Dermis microvascular lymphatic vessel endothelial cell (primary cell): Measurements from ENCODE around the gene CSNK2A1. TPM values are rescaled to one million over a fixed set of nuclear protein-coding genes. Genes with fewer than 3 reads are reported as not detected.
"Not testable (repeated sequence)": the region's sequence is repeated elsewhere in the genome, so short reads cannot be mapped to it uniquely, and the experiment has no call there.

Source experiments
- DNase-seq, 2 donors: peaks; one replicate each; pipeline versions ENCODE4 v3.0.0 to v3.0.0-alpha.2; 2010; ENCODE audit warnings: low read depth in 2 of 2
- total RNA-seq: library from RNA; depleted of rRNA; stranded (reverse); fragments of >200 nt; gene quantifications from 2 replicates; pipeline ENCODE4 v1.2.1, GENCODE V29; 2014

CSNK2A1 gene
- total RNA-seq, 1 donor from 2014 or later: 76.4 TPM

DNA sequence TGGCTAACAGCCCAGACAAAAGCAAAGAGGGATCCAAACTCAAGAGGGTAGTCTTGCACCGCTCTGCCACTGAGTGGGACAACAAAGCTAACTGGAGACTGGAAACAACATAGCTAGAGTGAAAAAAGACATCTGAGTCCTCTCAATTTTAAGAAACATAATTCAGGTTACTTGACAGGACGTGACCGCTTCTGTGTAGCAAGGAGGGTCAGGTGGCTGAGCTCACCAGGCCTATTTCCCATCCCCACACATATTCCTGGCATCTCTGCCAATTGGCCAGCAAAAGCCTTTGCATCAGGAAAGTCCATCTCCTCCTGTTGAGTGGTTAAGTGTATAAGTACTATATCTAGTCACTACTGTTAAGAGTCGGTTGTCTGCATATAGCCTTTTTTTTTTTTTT is 55.9 kb downstream of the CSNK2A1 start:
- DNase-seq: no peak

DNA sequence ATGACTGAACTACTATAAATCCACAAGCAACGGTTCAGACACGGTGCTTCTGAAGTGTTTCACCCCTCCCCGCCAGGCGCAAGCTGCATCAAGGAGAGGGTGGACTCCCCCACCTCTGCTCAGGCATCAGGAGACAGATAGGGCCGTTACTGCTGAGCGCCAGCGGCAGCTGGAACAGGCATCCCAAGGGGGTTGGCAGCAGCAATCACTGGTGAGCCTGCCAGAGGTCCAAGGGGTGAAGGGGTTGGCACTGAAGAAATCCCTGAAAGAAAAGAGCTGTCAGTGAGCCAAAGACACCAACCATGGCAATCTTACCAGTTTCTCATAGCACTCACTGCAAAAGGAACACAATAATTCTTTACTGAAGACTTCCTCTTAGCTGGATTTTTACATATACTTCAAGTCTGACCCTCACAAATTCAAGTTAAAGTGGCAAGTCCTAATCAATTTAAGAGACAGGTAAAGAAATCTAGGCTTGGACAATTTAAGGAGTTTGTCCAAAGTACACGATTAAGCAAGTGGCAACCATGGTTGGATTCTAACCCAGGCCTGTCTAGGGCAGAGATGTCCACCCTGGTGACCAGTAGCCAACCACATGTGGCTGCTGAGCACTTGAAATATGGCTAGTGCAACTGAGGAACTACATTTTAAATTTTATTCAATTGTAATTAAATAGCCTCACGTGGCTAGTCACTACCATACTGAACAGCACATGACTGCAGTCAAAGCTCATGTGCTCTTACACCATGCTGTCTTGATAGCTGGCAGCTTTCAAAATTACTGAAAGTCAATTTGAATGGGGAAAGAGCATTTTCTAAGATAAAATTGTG is 59.6 kb downstream of the CSNK2A1 start:
- no peak for DNase-seq

DNA sequence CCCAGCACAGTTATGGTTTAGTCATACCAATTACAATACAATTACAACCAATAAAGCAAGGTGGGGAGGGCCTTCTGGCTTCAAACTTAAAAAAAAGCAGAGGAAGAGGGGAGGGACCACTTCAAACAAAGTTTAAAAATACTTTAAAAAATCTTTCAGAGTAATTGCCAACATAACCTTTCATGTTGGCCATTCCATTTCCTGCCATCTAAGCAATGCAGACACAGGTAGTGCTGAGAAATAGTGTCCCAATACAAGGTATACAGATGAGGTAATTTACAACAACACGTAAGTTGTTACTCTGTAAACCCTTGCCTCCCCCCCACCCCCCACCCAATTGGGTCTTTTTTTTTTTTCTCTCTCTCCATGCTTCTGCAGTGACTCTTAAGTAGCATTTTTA is 62.4 kb downstream of the CSNK2A1 start:
- DNase-seq: no peak

DNA sequence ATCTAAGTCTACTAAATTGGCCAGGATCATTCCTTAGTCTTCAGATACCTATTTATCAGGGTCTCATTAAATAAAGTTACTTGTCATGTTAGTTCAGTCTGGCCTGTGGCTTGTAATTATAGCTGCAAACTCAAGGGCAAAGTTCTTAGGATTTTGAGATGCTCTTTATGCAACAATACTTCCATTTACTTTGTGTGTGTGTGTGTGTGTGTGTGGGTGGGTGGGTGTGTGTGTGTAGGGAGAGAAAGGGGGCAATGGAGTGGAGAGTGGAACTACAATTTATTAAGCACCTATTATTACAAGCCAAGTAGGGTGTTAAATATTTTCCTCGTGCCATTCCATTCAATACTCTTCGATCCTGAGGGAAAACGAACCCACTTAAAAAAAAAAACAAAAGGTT is 63.5 kb downstream of the CSNK2A1 start:
- DNase-seq: no peak

DNA sequence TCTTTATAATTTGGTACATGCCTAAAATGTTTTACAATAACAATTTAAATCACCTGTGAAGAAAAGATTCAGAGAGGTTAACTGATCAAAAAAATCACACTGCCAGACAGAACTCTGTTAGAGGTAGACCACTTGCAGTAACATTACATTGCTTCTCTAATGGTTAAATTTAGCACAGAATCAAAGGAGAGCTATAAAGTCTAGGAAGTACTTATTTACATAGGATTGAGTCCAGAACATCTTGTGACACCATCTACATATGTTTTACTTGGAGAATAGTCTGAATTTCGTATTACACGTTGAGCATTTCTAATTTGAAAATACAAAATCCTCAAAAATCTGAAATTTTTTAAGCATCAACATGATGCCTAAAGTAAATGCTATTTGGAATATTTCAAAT is 64.1 kb downstream of the CSNK2A1 start:
- peak in 1 of 2 donors; percentile 49 for DNase-seq

DNA sequence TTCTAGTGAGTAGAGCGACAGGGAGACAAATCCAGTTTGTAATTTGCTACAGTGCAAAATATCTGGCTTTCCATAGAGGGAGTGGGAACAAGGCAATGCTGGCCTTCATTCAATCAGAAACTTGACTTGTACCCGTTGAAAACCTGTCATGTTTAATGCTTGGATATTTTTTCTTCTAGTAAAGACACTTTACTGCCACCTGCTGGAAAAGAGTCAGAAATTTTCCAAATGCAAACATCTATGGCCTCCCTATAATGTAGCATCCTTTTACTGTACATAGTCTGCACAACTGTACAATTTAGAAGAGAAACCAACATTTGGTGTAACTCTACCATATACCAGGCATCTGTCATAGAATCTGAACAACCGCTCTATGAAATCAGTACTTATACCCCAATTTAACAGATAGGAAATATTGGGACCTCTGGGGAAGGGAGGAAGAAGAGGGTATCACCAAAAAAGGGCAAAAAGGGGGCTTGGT is 64.6 kb downstream of the CSNK2A1 start:
- peak; percentile 65 to 76 for DNase-seq

DNA sequence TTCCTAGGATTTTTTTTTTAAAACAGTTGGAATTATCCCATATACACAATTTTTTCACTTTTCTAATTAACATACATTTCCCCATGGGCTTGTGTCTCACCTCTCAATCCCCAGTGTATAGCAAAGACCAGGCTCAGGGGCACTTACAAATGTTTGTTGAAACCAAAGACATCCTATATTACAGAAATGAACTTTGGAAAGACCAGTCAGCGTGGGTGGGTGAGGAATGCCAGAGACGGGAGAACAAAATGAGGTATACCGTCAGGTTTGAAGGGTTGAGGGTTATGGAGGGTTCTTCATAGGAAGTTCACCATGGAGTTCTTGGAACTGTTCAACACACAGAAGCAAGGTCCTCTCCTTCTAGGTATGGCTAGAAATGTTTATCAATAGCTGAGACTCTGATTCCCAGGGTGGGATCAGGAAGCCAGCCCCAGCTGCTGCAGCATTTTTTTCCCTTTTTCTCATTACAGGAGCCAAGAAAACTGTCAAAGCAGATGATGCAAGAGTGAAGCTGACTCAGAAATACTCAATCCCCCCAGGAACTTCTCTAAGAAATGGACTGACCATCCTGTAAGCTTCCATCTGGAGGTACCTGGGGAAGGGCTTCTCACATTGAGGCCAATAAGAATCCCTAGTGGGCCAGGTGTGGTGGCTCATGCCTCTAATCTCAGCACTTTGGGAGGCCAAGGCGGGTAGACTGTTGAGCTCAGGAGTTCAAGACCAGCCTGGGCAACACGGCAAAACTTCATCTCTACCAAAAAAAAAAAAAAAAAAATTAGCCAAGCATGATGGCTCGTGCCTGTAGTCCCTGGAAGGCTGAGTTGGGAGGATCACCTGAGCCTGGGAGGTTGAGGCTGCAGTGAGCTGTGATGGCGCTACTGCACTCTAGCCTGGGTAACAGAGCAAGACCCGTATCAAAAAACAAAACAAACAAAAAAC is 65.3 kb downstream of the CSNK2A1 start:
- DNase-seq: no peak

DNA sequence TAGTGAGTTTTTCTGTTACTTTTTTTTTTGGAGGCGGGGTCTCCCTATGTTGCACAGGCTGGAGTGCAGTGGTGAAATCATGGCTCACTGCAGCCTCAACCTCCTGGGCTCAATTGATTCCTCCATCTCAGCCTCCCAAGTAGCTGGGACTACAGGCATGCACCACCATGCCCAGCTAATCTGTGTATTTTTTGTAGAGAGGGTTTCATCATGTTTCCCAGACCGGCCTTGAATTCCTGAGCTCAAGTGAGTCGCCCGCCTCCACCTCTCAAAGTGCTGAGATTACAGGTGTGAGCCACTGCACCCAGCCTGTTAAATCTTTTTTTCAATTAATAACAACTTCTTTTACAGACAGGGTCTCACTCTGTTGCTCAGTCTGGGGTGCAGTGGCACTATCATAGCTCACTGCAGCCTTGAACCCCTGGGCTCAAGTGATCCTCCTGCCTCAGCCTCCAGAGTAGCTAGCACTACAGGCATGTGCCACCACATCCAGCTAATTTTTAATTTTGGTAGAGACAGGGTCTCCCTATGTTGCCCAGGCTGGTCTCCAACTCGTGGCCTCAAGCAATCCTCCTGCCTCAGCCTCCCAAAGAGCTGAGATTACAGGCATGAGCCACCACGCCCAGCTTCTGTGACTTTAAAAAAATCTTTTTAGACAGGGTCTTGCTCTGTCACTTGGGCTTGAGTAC is 66.9 kb downstream of the CSNK2A1 start:
- DNase-seq: not testable (repeated sequence)

DNA sequence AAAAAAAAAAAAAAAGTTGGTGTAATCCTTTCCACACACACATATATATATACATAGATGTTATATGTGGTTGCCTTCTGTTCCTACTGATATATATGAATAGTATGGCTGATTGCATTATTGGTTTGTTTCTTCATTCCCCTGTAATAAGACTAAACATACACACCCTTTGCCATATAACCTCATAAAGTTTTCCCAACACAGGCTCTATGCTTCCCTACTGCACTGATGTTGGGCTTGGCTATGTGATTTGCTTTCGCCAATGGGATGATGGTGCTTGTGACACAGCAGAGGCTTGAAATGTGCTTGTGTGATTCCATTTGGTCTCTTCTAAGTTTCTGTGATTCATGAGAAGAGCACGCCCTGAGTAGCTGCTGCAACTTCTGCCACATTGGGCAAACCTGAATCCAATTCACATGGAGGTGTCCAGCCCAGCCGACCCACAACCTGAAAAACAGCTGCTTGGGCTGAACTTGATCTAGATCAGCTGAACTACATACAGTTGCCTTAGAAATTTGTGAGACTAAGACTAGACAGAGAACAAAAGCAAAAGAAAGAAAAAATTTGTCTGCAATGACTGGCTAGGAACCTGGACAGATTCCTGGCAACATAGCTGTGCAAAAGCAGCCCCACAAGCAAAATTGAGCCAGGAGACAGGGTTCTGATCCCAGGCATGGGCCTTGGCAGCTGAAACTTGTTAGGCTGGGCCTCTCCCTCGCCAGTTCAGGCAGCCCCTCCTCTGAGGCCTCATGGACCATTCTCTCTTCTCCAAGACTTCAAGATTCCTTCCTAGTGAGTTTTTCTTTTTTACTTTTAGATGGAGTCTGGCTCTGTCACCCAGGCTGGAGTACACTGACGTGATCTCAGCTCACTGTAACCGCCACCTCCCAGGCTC is 67.9 kb downstream of the CSNK2A1 start:
- DNase-seq: no peak

DNA sequence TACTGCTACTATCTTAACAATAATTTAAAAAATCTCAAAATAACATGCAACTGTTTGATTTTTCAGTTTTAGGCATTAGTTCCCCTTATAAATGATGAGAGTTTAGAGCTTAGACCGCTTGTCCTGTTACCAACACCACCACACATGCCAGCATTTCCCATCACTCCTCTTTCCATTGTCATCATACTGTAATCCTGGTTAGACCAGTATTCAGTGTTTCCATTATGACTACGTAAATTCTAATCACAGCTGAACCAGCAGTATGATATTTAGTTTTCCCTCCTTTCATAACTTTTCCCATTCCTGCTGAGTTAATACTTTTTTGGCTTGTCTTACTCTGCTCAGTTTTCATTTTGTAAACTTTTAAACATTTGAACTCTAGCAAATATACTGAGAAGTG is 69.0 kb downstream of the CSNK2A1 start:
- DNase-seq: peak in 1 of 2 donors; percentile 73

DNA sequence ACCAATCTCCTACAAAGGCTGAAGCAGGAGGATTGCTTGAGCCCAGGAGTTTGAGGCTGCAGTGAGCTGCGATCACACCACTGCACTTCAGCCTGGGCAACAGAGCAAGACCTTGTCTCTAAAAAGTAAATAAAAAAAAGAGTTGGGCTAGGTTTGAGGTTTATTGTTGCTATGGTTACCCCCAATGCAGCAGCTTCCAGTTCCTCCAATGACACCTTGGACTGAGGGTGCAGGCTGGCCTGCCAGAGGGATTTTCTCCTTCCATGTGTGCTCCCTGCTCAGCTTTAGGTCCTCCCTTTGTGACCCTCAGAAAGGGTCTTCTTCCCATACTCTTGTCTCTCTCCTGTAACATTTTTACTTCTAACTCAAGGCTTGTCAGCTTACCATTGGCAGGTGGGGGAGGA is 70.7 kb downstream of the CSNK2A1 start:
- DNase-seq: no peak

DNA sequence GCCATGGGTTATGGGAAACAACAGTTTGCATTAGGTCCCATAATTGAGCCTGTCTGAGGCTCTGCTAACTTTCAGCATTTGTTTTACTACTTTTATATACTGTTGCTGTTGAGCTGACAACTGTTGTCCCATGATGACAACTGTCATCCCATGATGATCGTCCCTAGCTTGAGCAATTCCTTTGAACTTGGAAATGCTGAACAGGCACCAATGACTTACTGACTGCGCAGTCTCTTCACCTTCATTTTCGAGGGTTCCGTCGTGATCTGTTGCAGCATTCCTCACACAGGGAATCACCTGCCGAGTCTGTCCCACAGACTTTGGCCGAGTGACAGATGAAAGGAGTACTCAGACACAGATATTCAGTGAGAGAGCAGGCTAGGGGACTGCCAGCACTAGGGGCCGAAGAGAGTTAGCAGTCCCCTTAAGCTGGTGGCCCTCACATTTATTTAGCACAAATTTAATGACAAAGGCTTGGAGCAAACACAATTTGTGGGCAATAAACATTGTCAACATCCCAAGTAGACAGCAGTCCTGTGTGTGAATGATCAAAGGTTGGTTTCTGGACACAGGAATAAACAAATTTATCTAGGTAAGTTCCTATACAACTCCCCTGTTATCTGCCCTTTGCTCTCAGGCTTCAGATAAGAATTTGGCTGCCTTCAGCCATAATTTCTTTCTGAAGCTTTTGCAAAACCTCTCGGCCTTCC is 71.3 kb downstream of the CSNK2A1 start:
- no peak for DNase-seq

DNA sequence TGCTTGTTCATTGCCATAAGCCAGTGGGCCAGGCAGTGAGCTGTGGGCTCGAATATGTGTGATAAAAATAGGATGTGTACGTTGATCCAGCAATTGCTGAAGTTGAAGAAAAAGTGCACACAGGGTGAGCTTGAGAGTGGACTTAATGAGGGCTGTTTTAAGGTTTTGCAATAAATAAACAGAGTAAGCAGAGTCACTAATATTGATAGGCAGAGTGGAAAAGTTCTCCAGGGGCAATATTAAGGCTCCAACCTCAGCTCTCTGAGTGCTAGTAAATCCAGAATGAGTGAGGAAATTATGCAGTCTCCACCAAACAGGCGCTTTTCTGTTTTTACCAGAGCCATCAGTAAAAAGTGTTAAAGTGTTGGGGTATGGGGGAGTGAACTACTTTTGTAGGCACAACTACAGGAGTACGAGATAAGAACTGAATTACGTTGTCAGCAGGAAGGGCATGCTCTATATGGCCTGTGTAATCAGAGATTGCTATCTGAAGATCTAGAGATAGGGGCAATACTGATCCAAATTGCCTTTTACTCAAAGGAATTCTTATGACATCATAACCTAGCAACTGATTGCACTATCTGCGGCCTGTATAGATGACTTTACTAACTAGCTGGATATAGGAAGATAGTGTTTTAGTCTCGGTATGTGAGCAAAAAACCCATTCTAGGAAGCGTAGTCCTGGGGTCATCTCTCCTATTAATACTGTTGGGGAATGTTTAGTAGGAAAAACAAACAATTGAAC is 73.7 kb downstream of the CSNK2A1 start:
- DNase-seq: no peak

DNA sequence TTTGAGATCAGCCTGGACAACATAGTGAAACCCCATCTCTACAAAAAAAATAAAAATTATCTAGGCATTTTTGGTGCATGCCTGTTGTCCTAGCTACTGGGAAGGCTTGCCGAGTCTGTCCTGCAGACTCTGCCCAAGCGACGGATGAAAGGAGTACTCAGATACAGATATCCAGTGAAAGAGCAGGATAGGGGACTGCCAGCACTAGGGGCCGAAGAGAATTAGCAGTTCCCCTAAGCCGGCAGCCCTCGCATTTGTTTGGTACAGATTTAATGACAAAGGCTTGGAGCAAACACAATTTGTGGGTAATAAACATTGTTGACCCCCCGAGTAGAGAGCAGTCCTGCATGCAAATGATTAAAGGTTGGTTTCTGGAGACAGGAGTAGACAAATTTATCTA is 75.8 kb downstream of the CSNK2A1 start:
- DNase-seq: no peak

DNA sequence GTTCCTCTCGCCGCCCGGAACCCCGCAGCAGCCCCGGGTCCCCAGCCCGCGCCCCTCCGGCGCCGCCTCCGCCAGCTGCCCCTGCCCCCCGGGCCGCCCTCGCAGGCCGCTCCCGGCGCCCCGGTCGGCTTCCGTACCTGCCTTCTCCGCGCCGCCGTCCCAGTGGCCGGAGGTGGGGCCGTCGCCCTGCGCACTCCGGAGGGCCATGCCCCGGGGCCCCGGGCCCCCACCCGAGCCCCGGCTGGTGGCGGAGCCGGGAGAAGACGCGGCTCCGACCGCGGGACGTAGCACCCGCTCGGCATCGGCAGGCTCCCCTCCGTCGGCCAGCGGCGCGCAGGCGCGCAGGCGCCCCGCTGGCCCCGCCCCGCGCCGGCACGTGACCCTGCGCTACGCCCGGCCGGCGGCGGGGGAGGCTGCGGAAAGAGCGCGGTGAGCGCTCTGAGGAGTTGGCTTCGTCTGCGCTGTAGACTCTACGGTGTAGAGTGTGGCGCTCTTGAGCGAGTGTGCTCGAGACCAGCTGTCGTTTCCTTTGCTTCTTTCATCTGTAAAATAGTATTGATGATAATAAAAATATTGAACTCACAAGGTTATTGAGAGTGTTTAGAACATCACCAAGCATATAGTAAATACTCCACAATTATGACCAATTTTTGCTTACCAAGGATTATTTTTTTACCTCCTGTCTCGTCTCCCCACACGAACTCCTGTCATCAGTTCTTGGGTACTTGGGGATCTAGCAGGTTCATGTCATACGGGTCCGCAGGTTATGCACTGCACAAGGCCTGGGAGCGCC is 81.2 kb downstream of the CSNK2A1 start, which contains the start of gene TBC1D20:
Gene TBC1D20, minus strand, starts transcription at position 335 of the 793 bp plus-strand sequence. Its CDS starts 128 bp downstream, at position 207.
- peak; percentile 43 to 88 for DNase-seq

DNA sequence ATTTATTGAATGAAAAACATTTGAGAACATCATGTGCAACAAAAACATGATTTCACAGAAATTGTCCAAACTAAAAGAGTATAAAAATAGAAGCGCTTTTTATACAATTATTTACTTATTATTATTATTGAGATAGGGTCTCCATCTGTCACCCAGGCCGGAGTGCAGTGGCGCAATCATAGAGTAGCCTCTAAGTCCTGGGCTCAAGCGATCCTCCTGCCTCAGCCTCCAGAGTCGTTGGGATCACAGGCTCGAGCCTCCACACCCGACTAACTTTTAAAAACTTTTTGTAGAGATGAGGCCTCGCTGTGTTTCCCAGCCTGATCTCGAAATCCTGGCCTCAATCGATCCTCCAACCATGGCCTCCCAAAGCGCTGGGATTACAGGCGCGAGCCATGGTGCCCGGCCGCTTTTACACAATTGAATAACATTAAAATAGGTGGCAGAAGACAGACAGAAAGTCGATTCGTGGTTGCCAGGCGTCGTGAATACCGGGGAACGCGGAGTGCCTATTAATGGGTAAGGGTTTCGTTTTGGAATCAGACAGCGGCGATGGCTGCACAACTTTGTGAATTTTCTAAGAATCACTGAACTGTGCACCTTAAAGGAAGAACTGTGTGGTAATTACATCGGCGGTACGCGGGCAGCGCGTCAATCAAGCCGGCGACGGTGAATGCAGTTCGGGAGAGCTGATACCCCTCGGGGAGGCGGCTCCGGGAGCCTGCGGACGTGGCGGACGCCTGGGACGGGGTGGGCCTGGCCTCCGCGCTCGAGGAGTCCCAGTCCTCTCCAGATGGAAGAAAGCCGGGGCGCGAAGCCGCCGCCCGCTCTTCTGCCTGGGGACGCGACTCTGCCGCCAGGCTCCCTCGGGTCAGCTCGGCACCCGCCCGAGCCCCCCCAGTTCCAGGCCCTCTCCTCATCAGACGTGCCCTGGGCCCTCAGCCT is 82.1 kb downstream of the CSNK2A1 start:
- DNase-seq: peak in 1 of 2 donors; percentile 63

DNA sequence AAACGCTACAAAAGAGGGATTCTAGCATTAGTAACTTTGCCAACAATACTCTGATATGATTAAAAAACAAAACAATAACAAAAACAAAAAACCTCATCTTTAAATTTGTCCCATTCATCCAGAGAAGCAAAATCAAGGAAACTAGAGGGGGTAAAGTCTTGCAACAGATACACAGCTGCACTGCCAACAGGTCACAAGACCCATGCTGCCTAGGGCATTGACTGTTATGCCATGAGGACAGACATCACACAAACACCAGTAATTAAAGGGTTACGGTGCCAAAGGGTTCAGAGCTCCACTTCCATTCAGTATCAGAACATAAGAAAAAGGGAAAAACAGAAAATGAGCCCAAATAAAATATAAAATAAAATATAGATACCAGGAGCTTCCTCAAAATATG is 82.9 kb downstream of the CSNK2A1 start:
- peak in 1 of 2 donors; percentile 32 for DNase-seq
